ENCODE data around the gene HOTAIR.

DNA sequence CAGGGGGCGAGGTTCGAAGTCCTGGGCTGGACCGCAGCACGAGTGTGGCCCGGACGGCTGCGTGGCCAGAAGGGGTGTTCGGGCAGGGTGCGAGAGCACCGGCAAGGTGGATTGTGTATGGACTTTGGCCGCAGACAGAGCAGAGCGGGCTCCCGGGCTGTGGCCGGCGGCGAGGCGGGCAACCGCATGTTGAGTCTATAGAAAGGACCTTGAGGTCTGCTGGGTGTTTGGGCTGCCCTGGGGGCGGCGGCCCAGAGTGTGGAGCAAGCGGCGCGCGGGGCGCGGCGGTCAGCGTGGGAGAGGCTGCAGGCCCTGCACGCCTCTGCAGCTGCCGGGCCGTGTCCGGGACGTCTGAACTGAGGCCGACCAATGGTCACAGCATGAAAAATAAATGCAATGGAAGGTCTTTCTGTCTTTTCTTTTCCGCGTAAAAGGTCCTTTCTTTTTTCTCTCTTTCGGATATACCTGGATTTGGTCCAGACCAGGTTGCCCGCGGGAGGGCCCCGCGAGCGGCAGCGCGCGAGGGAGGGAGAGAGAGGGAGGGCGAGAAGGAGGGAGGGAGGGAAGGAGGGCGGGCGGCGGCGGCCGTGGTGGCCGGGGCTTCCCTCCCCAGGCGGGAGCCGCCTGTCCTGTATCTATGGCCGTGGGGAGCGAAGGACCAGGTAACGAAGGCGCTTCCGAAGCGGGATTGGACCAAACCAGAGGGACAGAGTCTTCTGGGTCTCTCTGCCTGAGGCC lies 19.7 kb upstream of the HOTAIR start:
- TF ChIP-seq, protein P1, sequence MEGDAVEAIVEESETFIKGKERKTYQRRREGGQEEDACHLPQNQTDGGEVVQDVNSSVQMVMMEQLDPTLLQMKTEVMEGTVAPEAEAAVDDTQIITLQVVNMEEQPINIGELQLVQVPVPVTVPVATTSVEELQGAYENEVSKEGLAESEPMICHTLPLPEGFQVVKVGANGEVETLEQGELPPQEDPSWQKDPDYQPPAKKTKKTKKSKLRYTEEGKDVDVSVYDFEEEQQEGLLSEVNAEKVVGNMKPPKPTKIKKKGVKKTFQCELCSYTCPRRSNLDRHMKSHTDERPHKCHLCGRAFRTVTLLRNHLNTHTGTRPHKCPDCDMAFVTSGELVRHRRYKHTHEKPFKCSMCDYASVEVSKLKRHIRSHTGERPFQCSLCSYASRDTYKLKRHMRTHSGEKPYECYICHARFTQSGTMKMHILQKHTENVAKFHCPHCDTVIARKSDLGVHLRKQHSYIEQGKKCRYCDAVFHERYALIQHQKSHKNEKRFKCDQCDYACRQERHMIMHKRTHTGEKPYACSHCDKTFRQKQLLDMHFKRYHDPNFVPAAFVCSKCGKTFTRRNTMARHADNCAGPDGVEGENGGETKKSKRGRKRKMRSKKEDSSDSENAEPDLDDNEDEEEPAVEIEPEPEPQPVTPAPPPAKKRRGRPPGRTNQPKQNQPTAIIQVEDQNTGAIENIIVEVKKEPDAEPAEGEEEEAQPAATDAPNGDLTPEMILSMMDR (conservative IDR thresholded peaks at IDR 0.05): no peak
- TF ChIP-seq EZH2 (IDR thresholded peaks at IDR 0.05; ENCODE audit: low read depth): no peak

All from PC-9 (cell line).